GM19240 (cell line): Measurements from ENCODE around the gene ABHD11.

Source experiments
- DNase-seq: peaks from one replicate; pipeline ENCODE4 v3.0.0; 2011; ENCODE audit warnings: low spot score; ENCODE audit not compliant: insufficient read length

Gene ABHD11

DNA sequence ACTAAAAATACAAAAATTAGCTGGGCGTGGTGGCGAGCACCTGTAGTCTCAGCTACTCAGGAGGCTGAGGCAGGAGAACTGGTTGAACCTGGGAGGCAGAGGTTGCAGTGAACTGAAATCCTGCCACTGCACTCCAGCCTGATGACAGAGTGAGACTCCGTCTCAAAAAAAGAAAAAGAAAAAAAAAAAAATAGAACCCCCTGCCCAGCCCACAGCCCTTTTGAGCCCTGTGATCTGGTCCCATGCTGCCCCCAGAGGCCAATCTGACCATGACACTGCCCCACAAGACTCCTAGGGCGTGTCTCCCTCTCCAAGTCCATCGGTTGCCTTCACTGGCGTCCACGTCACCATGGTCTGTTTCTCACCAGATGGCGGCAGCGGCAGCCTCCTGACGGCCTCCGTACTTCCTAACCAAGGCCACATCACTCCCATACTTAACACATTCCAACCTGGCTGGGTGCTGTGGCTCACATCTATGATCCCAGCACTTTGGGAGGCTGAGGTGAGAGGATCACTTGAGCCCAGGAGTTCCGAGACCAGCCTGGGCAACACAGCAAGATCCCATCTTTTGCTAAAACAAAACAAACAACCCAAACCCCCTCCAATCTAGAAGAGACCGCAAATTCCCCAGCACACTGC, 37.1 kb downstream of the ABHD11 start:
- DNase-seq: no peak

DNA sequence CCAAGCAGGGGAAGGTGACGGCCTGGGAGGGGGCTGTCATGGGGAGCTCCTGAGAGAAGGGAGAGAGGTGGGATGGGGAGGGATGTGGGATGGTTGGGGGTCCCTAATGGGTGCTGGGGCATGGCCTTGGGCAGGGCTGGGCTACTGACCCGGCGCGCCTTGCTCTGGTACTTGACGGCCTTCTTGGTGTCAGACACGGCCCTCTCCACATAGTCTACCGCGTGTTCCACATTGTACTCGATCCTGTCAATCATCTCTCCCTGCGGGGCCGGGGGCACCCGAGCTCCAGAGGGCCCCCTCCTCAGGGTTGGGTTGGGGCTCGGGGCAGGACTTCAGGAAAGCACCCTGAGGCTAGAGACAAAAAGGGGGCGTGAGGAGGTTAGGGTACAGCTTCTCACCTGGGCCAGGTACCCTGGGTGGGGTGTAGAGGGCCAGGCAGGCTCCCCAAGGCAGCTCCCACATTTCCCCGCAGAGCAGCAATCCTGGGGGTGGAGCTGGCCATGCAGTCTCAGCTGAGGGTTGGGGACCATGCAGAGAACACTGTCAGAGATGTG, 37.9 kb downstream of the ABHD11 start:
- no peak for DNase-seq

DNA sequence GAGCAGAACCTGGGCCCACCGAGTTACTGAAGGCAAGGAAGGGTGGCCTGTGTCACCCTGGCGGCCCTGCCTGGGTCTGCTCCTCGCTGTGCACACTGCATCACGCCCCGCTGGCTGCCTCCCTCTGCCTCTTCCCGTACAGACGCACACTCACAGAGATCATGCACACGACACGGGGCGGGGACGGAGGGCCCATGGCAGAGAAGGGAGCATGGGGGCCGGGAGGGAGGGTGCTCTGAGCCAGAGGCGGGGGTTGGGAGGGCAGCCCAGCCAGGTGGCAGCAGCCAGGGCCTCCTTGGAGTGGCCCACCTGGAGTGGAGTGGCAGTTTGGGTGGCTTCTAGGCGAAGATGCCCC, 38.6 kb downstream of the ABHD11 start:
- no peak for DNase-seq

DNA sequence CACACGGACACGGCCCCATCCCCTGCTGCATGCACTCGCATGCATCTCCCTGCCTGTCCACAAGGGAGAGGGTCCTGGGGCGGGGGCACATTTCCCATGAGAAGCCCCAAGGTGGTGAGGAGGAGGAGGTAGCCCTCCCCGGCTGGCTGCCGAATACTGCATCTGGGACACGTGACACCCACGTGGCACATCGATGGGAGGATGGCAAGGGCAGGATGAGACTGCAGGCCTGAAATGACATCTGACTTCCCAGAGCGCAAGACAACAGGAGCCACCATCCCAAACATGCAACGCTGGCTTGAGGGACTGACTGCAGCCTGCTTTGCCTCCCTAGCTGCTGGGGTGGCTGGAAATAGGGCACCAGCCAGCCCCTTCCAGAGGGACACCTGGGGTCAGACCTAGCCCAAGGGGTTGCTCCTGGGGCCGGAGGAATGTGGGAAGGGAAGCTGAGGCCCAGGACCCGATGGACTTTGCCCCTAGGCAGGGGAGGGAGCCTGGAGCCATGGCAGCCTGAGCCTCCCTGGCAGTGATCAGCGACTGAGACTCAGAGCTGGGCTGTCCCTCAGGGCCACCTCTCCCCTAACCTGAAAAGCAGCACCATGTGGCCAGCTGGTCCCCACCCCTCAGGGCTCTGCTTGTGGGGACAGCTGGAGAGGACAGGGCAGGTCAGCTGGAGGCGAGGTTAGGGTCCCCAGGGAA, 39.1 kb downstream of the ABHD11 start:
- no peak for DNase-seq

DNA sequence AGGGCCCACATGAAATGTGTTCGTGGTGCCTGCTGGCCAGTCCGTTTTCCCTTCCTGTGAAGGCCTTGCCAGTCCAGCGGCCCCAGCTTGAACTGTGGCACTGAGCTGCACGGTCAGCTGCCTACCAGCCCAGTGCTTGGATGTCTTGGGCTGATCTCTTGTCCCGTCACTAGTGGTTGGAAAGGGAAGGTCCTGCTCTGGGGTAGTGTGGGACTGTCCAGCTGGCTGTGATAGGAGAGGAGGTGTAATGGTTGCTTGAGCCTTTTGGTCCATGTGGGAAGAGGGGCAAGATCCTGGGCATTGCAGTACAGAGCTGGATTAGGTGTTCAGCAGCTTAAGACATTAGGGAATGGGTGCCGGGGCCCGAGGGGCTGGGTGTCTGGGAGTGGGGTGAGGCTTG, 40.2 kb downstream of the ABHD11 start:
- no peak for DNase-seq

DNA sequence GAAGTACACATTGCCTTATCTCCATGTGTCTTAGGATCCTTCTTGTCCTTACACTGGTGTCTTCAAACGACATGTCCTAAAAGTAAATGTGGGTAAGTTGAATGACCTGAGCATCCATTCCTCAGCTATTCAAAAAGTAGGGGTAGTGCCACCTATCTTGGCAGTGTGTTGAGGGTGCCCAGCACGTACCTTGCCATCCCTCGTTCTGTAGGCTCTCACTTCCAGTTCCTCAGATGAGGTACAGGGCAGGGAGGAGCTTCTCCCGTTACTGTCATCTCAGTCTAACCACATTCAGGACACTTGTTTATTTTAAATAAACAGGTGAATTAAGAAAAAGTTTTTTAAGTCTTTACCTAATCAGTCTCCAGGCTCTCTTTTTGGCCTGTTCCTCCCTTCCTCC, 42.2 kb downstream of the ABHD11 start:
- no peak for DNase-seq

DNA sequence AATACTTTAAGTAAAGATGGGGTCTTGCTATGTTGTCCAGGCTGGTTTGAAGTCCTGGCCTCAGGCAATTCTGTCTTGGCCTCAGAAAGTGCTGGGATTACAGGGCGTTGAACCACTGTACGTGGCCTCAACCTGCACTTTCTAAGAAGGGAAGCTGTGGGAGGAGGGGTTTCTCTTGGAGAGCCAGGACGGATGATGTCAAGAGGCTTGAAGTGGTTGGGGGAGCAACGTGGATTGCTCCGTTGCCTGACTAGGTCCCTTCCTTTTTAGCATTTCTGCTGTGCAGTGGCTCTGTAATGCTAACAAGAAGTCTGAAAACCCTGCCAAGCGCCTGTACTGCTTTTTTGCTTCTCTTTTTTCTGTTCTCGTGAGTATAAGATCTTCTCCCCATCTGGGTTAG, 48.0 kb downstream of the ABHD11 start:
- no peak for DNase-seq

DNA sequence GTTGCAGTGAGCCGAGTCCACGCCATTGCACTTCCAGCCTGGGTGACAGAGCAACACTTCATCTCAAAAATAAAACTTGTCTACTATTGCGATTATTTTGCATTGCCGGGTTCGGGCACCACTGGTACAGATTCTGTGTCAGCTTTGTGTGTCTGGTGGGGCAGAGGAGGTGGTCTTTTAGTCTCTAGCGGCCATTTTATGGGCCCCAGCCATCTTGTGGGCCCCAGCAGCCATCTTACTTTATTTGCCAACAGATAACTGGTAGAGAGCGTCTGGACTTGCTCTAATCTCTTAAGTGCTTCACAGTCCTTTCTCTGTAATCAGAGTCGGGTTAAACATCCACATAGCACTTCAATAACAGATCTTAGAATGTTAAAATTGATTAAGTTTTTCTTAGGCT, 50.3 kb downstream of the ABHD11 start:
- DNase-seq: no peak
